Right lobe of liver (tissue), 4 donors: ENCODE measurements around the gene KBTBD2.

Experiments used
- POLR2A ChIP-seq: fragments of 450-650 bp; IDR thresholded peaks from one replicate; pipeline ENCODE4 v1.6.1; 2017; ENCODE audit warnings: antibody characterized with exemption, mild to moderate bottlenecking
- TF ChIP-seq, protein P1 (sequence below), 4 donors: fragments of 200-600 bp in 3 of 4; fragments of 450-650 bp in 1 of 4; IDR thresholded peaks; one replicate each; pipeline versions ENCODE4 v1.5.1 to v1.8.0; 2016 to 2022; ENCODE audit warnings: antibody characterized with exemption in 4 of 4, mild to moderate bottlenecking in 2 of 4
- donor health status: DM: no; HTN: no; CAD: no.
- donor health status: DM: no; HTN: no; CAD: no.
- donor health status: DM: no; HTN: yes; CAD: no.

DNA sequence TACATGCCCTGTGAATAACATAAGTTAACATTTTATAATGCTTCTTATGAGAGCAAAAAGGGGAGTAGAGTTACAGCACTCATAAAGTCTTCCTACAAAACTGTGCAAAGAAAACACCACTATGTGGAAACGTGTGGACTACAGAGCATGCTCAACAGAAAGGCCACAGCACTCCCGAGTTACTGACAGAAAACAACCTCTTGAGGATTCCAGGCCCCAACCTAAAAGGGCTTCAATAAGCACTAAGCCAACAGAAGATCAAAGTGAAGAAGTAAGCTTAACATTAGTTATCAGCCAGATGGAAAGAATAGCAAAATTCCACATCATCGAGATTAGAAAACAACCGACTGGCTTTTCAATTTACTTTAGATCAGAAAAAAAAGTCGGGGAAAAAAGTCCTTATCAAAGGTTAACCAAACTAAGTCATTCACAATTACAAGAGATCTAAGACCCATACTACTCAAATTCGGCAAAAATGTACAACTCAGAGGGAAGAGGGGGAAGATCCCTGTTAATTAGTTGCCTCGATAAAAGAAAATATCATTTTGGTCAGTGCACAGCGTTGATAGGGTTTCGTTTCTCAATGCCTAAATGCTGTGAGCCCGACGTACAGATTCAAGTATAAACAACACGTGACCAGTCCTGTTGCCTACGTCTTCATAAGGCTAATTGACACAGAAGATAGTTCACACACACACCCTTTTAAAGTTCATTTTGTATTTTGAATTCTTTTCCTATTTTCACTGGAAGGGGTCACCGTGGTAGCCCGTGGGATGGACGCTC lies 1.4 kb downstream of the KBTBD2 start:
- TF ChIP-seq, protein P1, sequence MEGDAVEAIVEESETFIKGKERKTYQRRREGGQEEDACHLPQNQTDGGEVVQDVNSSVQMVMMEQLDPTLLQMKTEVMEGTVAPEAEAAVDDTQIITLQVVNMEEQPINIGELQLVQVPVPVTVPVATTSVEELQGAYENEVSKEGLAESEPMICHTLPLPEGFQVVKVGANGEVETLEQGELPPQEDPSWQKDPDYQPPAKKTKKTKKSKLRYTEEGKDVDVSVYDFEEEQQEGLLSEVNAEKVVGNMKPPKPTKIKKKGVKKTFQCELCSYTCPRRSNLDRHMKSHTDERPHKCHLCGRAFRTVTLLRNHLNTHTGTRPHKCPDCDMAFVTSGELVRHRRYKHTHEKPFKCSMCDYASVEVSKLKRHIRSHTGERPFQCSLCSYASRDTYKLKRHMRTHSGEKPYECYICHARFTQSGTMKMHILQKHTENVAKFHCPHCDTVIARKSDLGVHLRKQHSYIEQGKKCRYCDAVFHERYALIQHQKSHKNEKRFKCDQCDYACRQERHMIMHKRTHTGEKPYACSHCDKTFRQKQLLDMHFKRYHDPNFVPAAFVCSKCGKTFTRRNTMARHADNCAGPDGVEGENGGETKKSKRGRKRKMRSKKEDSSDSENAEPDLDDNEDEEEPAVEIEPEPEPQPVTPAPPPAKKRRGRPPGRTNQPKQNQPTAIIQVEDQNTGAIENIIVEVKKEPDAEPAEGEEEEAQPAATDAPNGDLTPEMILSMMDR (IDR thresholded peaks at IDR 0.05): no peak
- no peak for TF ChIP-seq POLR2A
